Prostate gland (tissue), 2 donors: ENCODE data around the gene ZFAND4. TPM values are rescaled to one million over a fixed set of nuclear protein-coding genes. Genes with fewer than 3 reads are reported as not detected.
A peak's percentile ranks its signal among the peaks of the same experiment; 100 is the strongest.

Source experiments
- DNase-seq: peaks from one replicate; pipeline ENCODE4 v3.0.0-alpha.2; 2019; ENCODE audit warnings: low spot score
- H3K27ac ChIP-seq, 2 donors: fragments of 200-600 bp; sonication (generic); 2 replicates each; pipeline ENCODE4 v1.5.1; 2017 to 2019
- H3K27me3 ChIP-seq: fragments of 200-600 bp; sonication (generic); replicated peaks from 2 replicates; pipeline ENCODE4 v1.5.1; 2019; ENCODE audit not compliant: insufficient read depth
- H3K36me3 ChIP-seq, 2 donors: fragments of 200-600 bp; sonication (generic); 1 replicate in 1 of 2; 2 replicates in 1 of 2; pipeline versions ENCODE4 v1.5.1 to v1.8.1; 2017 to 2019
- H3K4me1 ChIP-seq: fragments of 200-600 bp; sonication (generic); replicated peaks from 2 replicates; pipeline ENCODE4 v1.5.1; 2019
- H3K4me3 ChIP-seq, 2 donors: fragments of 200-600 bp; sonication (generic); 2 replicates each; pipeline ENCODE4 v1.5.1; 2017 to 2019
- H3K9me3 ChIP-seq: fragments of 200-600 bp; sonication (generic); 2 replicates; pipeline ENCODE4 v1.5.1; 2017
- POLR2A ChIP-seq: fragments of 450-650 bp; IDR thresholded peaks from one replicate; pipeline ENCODE4 v1.6.1; 2016; ENCODE audit warnings: antibody characterized with exemption, mild to moderate bottlenecking
- POLR2AphosphoS5 ChIP-seq: sonication (generic); formaldehyde crosslinking; IDR thresholded peaks from one replicate; pipeline ENCODE4 v1.6.1; 2017; ENCODE audit warnings: antibody characterized with exemption
- WGBS: methylation state at CpG from one replicate; pipeline ENCODE4 v1.1.5; 2018; 5-methylcytosine and 5-hydroxymethylcytosine counted together
- intact Hi-C: fragments of 100-400 bp; cut with DNase I; formaldehyde crosslinking; loops from one replicate; pipeline ENCODE4 v1.14.2; 2022
- total RNA-seq, 2 donors: library from RNA; depleted of rRNA; stranded (reverse); fragments of >200 nt; gene quantifications; one replicate each; pipeline ENCODE4 v1.1.0, GENCODE V29; 2016
- TF ChIP-seq, protein P1 (sequence below), 4 experiments: fragments of 200-600 bp in 2 of 4; fragments of 450-650 bp in 2 of 4; sonication (generic) in 2 of 4; IDR thresholded peaks; 1 replicate in 3 of 4; 2 replicates in 1 of 4; pipeline ENCODE4 v1.5.1; 2016 to 2019; ENCODE audit warnings: antibody characterized with exemption in 4 of 4, mild to moderate bottlenecking in 2 of 4, moderate library complexity in 2 of 4

ZFAND4 gene
- total RNA-seq, 2 donors from 2014 or later = 31.4 to 36.9 TPM

DNA sequence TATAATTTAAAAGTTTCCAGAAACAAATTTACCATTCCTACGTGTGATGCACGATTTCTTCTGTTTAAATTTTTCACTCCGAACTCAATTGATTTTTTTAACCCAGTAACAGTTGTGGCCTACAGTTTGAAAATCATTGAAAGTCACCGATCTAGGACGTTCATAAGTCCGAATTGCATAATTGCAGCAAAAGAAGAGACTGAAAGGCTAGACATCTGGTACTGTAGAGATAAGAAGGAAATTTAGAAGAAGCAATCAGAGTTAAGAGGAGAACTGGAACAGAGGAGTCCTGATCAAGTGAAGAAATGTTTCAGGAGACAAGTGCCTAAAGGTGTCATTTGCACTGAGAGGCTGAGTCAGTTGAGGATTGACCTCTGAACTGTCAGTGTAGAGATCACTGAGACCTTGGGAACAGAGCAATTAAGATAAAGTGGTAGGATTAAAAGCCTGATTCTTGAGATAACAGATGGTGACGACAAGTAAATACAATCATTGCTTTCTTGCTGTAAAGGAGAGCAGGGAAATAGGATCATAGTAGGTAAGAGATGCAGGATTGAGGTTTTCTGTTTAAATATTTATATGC, 73.5 kb downstream of the ZFAND4 start:
- Histone ChIP-seq H3K36me3 (no peaks in the 10 kb centered on the region), H3K4me3 (no peak overlapping the region), H3K27ac (no peak overlapping the region), H3K4me1 (no peaks in the 10 kb centered on the region), H3K27me3 (no peaks in the 10 kb centered on the region), H3K9me3 (no peaks in the 10 kb centered on the region)
- WGBS = 88% methylated on average over 7 of the region's 7 CpGs
- no peak for DNase-seq
- intact Hi-C loops = loop anchor here (5.0 to 10.0 kb wide), 3 partner anchors 66 to 604 kb away; no protein-coding TSS in a partner anchor
- TF ChIP-seq POLR2AphosphoS5 = no peak
- TF ChIP-seq POLR2A = no peak
- TF ChIP-seq, protein P1, sequence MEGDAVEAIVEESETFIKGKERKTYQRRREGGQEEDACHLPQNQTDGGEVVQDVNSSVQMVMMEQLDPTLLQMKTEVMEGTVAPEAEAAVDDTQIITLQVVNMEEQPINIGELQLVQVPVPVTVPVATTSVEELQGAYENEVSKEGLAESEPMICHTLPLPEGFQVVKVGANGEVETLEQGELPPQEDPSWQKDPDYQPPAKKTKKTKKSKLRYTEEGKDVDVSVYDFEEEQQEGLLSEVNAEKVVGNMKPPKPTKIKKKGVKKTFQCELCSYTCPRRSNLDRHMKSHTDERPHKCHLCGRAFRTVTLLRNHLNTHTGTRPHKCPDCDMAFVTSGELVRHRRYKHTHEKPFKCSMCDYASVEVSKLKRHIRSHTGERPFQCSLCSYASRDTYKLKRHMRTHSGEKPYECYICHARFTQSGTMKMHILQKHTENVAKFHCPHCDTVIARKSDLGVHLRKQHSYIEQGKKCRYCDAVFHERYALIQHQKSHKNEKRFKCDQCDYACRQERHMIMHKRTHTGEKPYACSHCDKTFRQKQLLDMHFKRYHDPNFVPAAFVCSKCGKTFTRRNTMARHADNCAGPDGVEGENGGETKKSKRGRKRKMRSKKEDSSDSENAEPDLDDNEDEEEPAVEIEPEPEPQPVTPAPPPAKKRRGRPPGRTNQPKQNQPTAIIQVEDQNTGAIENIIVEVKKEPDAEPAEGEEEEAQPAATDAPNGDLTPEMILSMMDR (IDR thresholded peaks at IDR 0.05) = no peak

DNA sequence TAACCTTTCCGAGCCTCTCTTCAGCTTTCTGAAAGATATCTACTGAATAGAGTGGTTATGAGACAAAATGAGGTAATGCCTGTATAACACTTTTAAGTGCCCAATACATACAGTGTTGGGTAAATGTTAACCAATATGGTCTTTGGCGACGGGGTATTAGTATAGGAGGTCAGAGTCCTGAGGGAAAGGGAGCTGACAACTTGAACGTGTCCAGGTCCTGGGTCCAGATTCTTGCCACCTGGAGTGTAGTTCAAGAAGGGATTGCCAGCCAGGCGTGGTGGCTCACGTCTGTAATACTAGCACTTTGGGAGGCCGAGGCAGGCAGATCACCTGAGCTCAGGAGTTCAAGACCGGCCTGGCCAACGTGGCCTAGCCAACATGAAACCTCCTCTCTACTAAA, 76.0 kb downstream of the ZFAND4 start:
- H3K9me3 ChIP-seq = no peaks in the 10 kb centered on the region
- 86% methylated on average over 9 of the region's 9 CpGs for WGBS
- intact Hi-C loops = loop anchor here (5.0 to 10.0 kb wide), 3 partner anchors 68 to 602 kb away; no protein-coding TSS in a partner anchor
- H3K27ac ChIP-seq = no peak overlapping the region
- no peak for DNase-seq
- H3K4me3 ChIP-seq = no peak overlapping the region
- no peaks in the 10 kb centered on the region for H3K36me3 ChIP-seq
- H3K4me1 ChIP-seq = no peaks in the 10 kb centered on the region
- no peak for TF ChIP-seq POLR2AphosphoS5
- TF ChIP-seq, protein P1 (IDR thresholded peaks at IDR 0.05) = no peak
- no peak for TF ChIP-seq POLR2A
- H3K27me3 ChIP-seq = no peaks in the 10 kb centered on the region

DNA sequence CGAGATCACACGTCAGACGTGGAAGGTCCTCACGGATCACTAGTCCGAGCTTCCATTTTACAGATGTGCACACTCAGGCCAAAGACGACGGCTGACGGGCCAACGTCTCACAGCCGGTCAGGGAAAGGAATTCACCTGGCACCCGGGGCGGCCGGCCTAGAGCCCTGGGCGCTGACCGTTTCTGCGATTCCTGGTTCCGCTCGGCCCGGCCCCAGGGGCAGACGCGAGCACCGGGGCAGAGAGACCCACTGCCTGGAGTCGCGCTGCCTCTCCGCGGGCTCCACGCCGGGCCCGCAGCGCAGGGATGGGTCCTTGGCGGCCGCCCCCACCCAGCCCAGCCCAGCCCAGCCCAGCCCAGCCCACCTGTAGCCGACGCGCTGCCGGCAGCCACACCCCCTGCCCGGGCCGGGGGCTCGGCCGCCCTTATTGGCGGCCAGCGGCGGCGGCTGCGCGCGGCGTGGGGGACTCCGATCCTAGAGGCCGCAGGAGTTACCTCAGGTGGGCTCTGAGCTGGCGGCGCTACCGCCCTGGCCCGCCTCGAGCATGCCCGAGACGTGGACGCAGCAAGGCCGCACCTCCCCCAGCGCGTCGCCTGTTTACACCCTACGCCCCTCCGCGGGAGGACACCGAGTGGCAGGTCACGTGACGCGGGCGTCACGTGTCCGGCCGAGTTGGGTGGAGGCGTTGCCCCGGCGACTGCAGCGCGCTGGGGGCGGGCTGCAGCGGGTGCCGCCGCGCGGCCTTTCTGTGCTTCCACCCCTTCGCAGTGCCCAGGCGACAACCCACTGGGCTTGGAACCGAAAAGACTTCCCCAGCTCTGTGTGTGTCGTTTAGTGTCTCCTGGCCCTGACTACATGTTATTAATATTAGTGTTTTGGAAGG, 78.1 kb downstream of the ZFAND4 start:
- no peaks in the 10 kb centered on the region for H3K4me1 ChIP-seq
- peak; percentile 90 for DNase-seq
- no peaks in the 10 kb centered on the region for H3K9me3 ChIP-seq
- H3K4me3 ChIP-seq = peak overlapping the region; percentile 72 to 84
- no peaks in the 10 kb centered on the region for H3K27me3 ChIP-seq
- 1% methylated on average over 38 of the region's 88 CpGs for WGBS
- H3K27ac ChIP-seq = peak overlapping the region; percentile 76 to 79
- intact Hi-C loops = loop anchor here (5.0 to 10.0 kb wide), 3 partner anchors 70 to 600 kb away; no protein-coding TSS in a partner anchor
- no peaks in the 10 kb centered on the region for H3K36me3 ChIP-seq
- peak; percentile 80 for TF ChIP-seq POLR2A
- TF ChIP-seq, protein P1 (IDR thresholded peaks at IDR 0.05) = peak in 2 of 4 experiments; percentile 36 to 43
- peak; percentile 87 for TF ChIP-seq POLR2AphosphoS5

DNA sequence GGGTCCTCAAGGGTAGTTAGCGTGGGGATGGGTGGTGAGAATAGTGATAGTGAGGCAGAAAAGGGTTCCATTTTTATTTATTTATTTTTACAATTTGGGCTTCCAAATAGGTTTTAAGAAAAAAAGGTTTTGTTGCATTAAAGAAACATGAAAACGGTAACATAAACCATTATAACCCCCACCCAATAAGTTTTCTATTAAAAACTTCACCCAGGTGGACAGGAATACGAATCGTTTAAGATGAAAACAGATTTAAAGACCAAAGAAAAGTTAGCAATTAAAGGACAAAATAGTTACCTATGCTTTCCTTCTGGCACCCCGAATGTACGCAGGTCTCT, 78.7 kb downstream of the ZFAND4 start:
- Histone ChIP-seq H3K9me3 (no peaks in the 10 kb centered on the region), H3K4me3 (peak overlapping the region; percentile 72 to 84), H3K27me3 (no peaks in the 10 kb centered on the region), H3K36me3 (no peaks in the 10 kb centered on the region), H3K4me1 (no peaks in the 10 kb centered on the region), H3K27ac (peak overlapping the region; percentile 76 to 79)
- TF ChIP-seq, protein P1 (IDR thresholded peaks at IDR 0.05) = no peak
- no peak for TF ChIP-seq POLR2AphosphoS5
- TF ChIP-seq POLR2A = no peak
- intact Hi-C loops = loop anchor here (10.0 kb wide), 2 partner anchors 71 to 599 kb away; no protein-coding TSS in a partner anchor
- WGBS = 12% methylated on average over 6 of the region's 6 CpGs
- DNase-seq = no peak
